ENCODE measurements around the gene HDAC7. TPM values are rescaled to one million over a fixed set of nuclear protein-coding genes. Genes with fewer than 3 reads are reported as not detected.
A peak's percentile ranks its signal among the peaks of the same experiment; 100 is the strongest.

The HDAC7 gene
- total RNA-seq, 1 experiment from 2014 or later = 44.2 TPM

GRCh38 chr12:47757840-47758583 lies 61.7 kb downstream of the HDAC7 start:
- ATAC-seq = no peak; the same call in 1 of the 2 replicates
- CTCF ChIA-PET = interaction anchor here (0.6 to 2.3 kb wide), 4 partner anchors 9 to 1687 kb away, joined by 3 to 16 read pairs (median 8); no protein-coding TSS in a partner anchor

DNA sequence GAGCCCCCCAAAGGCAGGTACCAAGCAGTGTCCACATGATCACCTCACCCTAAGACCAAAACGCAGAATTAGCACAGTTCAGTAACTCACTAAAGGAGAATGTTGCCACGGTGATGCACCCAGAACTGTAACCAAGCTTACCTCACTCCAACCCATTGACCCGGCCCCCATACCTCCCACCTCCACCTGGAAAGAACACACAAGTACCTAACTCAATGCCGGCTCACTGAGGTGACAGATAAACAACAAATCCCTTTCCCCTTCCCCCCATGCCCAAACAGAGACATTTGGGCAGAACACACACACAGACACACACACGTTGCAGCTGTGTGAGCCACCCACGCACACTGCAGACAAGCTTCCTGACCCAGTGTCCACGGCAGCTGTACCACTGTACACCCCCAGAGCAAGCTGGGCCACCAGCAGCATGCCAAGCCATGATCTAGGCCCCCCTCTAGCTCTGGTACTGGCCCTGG lies 62.3 kb downstream of the HDAC7 start:
- no peak for ATAC-seq
- no peak for DNase-seq
- Histone ChIP-seq H3K4me2 (ENCODE audit: low read length) (no peak overlapping the region), H3K4me1 (ENCODE audit: insufficient read depth, low read length) (peaks cover 59% of the 10 kb centered on the region), H3K27ac (ENCODE audit: low read length) (no peak overlapping the region), H3K9me3 (ENCODE audit: low read length) (no peaks in the 10 kb centered on the region), H3K9me2 (replicated peaks; ENCODE audit: low read length) (no peaks in the 10 kb centered on the region), H2AFZ (ENCODE audit: low read length) (no peak overlapping the region), H4K20me1 (ENCODE audit: low read length) (no peaks in the 10 kb centered on the region), H3K4me3 (ENCODE audit: low read length) (no peak overlapping the region), H3K9ac (ENCODE audit: low read length) (no peak overlapping the region), H3K79me2 (ENCODE audit: low read length) (no peaks in the 10 kb centered on the region), H3F3A (ENCODE audit: low read length, unreplicated experiment) (peaks cover 4% of the 10 kb centered on the region), H3K27me3 (ENCODE audit: low read length) (no peaks in the 10 kb centered on the region), H3K36me3 (ENCODE audit: low read depth, low read length) (no peaks in the 10 kb centered on the region)
- ChIA-PET POLR2A (ENCODE audit: unreplicated experiment) (no interaction called here), CTCF (no interaction called here)
- BruUV-seq (replicated peaks) = no TSS peak
- intact Hi-C loops (cut with micrococcal nuclease) = no loop called here
- TF ChIP-seq EZH2phosphoT487 (IDR thresholded peaks at IDR 0.05; ENCODE audit: borderline replicate concordance, low read length) = no peak
- TF ChIP-seq EZH2 (IDR thresholded peaks at IDR 0.05; ENCODE audit: low read length, unreplicated experiment) = no peak
- TF ChIP-seq, protein P1, sequence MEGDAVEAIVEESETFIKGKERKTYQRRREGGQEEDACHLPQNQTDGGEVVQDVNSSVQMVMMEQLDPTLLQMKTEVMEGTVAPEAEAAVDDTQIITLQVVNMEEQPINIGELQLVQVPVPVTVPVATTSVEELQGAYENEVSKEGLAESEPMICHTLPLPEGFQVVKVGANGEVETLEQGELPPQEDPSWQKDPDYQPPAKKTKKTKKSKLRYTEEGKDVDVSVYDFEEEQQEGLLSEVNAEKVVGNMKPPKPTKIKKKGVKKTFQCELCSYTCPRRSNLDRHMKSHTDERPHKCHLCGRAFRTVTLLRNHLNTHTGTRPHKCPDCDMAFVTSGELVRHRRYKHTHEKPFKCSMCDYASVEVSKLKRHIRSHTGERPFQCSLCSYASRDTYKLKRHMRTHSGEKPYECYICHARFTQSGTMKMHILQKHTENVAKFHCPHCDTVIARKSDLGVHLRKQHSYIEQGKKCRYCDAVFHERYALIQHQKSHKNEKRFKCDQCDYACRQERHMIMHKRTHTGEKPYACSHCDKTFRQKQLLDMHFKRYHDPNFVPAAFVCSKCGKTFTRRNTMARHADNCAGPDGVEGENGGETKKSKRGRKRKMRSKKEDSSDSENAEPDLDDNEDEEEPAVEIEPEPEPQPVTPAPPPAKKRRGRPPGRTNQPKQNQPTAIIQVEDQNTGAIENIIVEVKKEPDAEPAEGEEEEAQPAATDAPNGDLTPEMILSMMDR (conservative IDR thresholded peaks at IDR 0.05; ENCODE audit: low read depth, low read length) = no peak

More at GRCh38 chr12:47757840-47758583, 61.7 kb downstream of the HDAC7 start:
- POLR2A ChIA-PET (ENCODE audit: unreplicated experiment) = no interaction called here
- Histone ChIP-seq H3K4me2 (ENCODE audit: low read length) (peak overlapping the region; percentile 88), H3K36me3 (ENCODE audit: low read depth, low read length) (no peaks in the 10 kb centered on the region), H3K27ac (ENCODE audit: low read length) (no peak overlapping the region), H4K20me1 (ENCODE audit: low read length) (no peaks in the 10 kb centered on the region), H3K9ac (ENCODE audit: low read length) (peak overlapping the region; percentile 76), H3K9me3 (ENCODE audit: low read length) (no peaks in the 10 kb centered on the region), H3F3A (ENCODE audit: low read length, unreplicated experiment) (peaks cover under 1% of the 10 kb centered on the region), H3K27me3 (ENCODE audit: low read length) (no peaks in the 10 kb centered on the region), H3K4me1 (ENCODE audit: insufficient read depth, low read length) (peaks cover 53% of the 10 kb centered on the region), H3K79me2 (ENCODE audit: low read length) (no peaks in the 10 kb centered on the region), H3K4me3 (ENCODE audit: low read length) (peak overlapping the region; percentile 75), H3K9me2 (replicated peaks; ENCODE audit: low read length) (no peaks in the 10 kb centered on the region), H2AFZ (ENCODE audit: low read length) (peak overlapping the region; percentile 78)
- intact Hi-C loops (cut with micrococcal nuclease) = no loop called here
- no peak for DNase-seq
- TSS peak; percentile 31 for BruUV-seq (replicated peaks)
- TF ChIP-seq, protein P1 (conservative IDR thresholded peaks at IDR 0.05; ENCODE audit: low read depth, low read length) = no peak
- TF ChIP-seq EZH2 (IDR thresholded peaks at IDR 0.05; ENCODE audit: low read length, unreplicated experiment) (no peak), EZH2phosphoT487 (IDR thresholded peaks at IDR 0.05; ENCODE audit: borderline replicate concordance, low read length) (no peak)

All from PC-3 (cell line).